GM19324 (cell line): ENCODE results near the gene KATNA1.
"Not testable (repeated sequence)": the region's sequence is repeated elsewhere in the genome, so short reads cannot be mapped to it uniquely, and the experiment has no call there.

Source experiments
- ATAC-seq: cut with Tn5 transposase; IDR thresholded peaks from one replicate; pipeline ENCODE4 v1.9.1; 2021; ENCODE audit warnings: mild to moderate bottlenecking, moderate library complexity; ENCODE audit not compliant: unreplicated experiment, low FRiP score

The KATNA1 gene

DNA sequence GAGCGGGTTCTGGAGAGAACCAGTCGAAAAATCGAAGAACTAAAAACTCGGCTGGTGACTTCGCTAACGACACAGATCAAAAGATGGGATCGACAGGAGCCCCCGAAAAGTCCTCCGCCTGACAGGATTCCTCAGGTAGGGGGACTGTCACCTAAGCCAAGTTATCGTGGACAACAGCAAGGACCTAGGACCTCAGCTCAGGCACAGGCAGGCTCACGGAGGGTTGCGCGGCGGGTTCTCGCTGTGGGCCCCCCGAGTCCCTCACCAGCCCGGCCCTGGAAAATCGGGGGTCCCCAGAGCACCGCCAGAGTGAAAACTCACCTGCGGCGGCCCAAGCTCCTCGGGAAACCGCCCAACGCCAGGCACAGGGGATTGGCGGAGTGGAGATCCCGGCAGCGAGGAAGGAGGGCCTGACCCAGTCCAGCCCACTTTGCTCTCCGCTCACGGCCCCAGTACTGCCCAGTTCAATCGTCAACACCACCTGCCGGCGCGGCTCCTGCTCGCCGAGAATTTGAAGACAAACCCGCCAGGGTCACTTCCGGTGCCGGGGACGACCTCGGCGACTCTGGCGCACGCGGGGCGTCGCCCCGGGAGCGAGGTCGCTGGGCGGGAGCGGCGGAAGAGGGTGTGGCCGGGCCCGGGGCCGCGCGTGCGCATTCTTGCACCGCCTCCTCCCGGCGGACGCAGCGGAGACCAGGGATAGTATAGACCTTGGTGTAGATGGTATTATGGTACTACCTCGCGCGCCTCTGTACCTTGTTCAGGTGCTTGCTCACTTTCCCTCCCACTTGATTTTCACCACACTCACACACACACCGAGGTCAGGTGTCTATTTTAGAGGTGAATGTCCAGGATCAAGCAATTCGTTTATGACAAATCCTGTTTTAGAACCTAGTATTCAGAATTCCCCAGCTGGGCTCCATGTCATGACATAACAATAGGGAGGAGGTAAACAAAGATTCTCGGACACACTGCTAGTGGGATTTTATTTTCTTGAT is at the start of gene KATNA1:
Gene KATNA1 (minus strand): TSS at position 567 of the 998 bp plus-strand sequence. CDS start 10,167 bp downstream, outside the sequence.
- ATAC-seq = peak; percentile 94

DNA sequence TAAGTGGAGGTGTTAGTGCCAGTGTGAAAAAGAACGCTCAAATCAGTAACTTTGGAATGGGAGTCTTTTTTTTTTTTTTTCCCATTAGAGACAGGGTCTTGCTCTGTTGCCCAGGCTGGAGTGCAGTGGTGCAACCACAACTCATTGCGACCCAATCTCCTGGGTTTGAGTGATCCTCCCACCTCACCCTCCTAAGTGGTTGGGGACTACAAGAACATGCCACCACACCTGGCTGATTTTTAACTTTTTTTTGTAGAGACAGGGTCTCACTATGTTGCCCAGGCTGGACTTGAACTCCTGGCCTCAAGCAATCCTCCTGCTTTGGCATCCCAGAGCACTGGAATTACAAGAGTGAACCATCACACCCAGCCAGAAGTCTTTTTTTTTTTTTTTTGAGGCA is 49.7 kb upstream of the KATNA1 start:
- no peak for ATAC-seq

DNA sequence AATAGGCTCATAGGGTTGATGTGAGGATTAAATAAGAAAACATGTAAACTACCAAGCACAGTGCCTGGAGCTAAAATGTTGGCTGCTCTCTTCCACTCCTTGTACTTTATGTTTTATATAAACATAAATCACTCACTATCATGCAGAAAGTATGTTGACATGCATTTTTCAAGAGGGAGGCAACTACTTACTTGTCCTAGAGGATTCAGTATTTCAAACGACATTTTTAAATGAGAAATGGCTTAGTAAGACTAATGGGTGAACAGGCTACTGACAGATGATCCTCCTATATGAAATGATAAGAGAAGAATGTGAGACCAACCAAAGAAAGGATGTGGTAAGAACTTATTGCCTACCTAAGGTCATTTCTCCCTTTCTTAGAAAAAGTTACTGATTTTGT is 48.4 kb upstream of the KATNA1 start:
- no peak for ATAC-seq

DNA sequence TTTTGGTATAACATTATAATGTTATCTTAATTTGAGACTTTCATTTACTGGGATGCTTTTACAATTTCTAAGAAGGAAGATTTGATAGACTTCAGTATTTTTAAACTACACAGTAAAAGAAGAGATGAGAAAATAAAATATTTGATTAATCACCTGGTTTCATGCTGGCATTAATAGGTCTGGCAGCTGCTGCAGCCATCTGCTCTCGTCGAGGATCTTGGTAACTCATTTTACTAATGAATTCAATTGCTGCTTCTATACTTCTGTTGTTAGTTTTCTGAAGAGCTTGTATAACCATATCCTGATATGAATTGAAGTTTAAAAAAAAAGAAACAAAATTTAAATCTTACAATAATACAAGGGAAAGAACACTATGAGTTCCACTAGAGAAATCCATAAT is 46.4 kb upstream of the KATNA1 start:
- no peak for ATAC-seq

DNA sequence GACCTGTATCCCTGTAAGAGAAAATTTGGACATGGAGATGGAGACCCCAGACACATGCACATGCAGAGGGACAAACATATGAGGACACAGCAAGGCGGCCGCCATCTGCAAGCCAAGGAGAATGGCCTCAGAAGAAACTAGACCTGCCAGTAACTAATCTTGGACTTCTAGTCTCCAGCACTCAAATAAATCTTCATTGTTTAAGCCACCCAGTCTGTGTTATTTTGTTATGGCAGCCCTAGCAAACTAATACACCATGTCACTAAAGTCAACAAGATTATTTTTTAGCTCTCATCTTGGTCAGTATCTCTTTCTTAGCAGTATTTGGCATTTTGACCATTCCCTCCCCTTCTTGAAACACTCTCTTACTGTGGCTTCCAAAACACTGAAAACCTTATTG is 42.7 kb upstream of the KATNA1 start:
- ATAC-seq = no peak

DNA sequence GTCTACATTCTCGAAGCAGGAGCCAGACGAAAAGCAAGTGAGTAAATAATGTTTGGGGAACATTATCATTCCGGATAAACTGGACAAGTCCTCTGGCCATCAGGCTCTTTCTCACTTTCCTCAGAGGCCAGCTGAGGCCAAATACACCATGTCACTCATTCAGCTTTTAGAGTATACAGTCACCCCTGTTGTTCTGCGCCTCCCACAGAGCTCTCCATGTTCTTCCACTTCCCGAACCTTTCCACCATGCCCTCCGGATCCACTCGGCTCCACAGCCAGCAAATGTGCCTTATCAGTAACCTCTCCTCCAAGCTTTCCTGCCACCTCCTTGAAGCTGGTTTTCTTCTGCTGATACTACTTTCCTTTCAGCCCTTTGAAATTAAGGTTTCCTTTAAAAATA is 37.7 kb upstream of the KATNA1 start:
- no peak for ATAC-seq

DNA sequence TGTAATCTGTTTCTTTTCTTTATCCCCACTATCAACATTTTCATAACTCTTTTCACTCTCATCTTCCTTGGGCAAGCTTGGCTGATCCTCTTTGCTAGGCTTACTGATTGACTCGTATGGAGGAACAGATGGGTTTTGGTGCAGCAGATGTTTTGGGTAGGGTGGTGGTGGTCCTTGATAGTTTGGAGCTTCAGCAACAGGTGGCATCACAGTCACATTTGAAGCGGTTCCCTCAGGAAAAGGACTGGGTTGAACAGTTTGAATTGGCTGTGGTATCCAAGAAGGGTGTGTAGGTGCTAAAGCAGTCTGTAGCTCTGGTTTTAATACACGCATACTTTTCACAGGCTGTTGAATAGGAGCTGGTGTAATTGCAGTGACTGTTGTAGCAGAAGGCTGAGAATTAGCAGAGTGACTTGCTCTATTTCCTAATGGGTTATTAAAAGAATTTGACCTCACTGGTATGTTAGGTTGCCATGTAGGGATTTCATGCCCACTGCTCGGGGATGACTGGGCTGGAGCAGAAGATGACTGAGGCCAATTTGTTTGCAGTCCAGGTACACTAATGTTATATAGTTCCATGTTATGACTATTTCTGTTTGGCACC is 34.8 kb upstream of the KATNA1 start:
- no peak for ATAC-seq

DNA sequence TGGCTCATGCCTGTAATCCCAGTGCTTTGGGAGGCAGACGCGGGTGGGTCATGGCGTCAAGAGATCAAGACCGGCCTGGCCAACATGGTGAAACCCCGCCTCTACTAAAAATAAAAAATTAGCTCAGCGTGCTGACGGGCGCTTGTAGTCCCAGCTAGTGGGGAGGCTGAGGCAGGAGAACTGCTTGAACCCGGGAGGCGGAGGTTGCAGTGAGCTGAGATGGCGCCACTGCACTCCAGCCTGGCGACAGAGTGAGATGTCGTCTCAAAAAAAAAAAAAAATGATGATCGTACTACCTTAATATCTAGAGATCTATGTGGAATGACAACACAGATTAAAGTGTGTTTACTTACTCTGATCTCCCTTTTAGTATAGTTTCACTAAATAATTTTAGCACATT is 33.3 kb upstream of the KATNA1 start:
- not testable (repeated sequence) for ATAC-seq

DNA sequence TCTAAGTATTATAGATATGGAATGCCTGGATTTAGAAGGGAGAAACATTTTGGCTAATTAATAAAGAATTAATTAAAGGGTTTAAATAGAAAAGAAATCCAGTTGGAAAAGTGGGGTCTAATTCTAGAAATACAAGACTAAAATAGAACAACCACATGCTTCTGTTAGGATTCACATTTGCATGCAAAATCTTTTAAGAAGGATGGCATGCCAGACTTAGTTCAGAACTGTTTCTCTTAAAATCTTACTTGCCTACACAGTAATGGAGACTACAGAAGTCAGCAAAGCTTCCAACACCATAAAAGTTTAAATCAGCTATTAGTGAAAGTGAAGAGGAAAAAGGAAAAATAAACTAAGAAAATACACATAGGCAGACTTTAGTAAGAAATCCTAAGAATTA is 32.7 kb upstream of the KATNA1 start:
- no peak for ATAC-seq

DNA sequence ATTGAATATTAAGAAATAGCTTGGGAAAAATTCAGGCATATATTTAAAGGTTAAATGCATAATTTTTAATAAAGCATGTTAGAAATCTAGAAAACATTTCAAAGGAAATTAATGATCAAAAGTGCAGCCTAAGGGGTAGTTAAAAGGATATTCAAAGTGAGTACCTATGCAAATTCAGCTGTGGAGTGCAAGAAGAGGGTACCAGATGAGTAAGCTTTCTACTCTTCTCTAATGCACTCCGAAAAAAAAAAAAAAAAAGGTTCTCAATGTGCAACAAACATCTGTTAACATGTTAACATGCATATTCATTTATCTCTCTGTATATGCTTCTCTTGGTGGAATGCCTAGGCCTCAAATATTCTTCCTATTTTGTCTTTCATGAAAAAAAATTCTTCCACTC is 32.0 kb upstream of the KATNA1 start:
- ATAC-seq = no peak

DNA sequence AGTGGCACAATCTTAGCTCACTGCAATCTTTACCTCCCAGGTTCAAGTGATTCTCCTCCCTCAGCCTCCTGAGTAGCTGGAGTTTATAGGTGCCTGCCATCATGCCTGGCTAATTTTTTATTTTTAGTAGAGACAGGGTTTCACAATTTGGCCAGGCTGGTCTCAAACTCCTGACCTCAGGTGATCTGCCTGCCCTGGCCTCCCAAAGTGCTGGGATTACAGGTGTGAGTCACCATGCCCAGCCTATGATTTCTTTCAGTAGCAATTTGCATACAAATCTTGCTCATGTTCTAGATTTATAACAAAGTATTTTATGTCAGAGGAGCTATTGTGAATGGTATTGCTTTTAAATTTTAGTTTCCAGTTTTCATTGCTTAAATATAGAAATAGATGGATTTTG is 23.8 kb upstream of the KATNA1 start:
- ATAC-seq = not testable (repeated sequence)

DNA sequence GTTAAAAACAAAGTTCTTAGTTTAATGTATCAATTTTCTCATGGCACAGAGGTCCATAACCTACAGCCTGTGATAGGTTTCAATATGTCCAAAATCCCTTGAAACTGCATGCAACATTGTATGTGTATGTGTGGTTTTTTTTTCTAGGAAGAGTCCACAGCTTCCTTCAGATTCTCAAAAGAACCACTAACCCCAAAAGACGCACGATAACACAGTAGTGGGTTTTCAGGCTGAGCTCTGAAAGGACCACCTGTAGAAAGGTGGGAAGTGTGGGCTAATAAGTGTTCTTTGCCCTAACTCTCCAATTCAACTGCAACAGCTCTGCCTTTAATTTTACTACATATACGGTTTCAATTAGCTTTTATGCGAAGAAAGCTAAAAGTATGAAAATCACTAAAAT is 11.5 kb upstream of the KATNA1 start:
- ATAC-seq = no peak

DNA sequence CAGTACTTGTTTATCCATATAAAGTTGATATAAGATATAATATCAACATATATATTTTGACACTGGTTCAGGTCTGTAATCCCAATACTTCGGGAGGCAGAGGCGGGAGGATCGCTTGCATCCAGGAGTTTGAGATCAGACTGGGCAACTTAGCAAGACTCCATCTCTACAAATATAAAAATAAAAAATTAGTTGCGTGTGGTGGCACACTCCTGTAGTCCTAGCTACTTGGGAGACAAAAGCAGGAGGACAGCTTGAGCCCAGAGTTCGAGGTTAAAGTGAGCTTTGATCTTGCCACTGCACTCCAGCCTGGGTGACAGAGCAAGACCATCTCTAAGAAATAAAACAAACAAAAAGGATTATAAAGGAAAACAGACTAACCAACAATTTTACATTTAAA is 8.9 kb upstream of the KATNA1 start:
- no peak for ATAC-seq

DNA sequence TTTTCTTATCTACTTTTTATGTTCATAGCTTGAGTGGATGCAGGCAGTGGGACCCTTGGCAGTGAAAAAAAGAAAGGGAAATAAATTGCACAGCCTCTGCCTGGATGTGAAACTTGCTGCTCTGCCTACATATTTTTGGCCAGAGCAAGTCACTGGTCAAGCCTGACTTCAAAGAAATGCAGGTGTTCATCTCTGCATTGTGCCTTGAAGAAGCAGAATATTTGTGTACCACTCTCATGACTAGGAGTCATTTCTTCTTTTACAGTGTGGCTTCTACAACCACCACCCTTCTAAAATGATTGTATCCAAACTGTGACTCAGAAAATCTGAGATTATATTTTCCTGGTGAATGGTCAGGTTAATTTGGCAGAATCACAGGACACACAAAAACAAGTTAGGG is 2.5 kb upstream of the KATNA1 start:
- no peak for ATAC-seq

DNA sequence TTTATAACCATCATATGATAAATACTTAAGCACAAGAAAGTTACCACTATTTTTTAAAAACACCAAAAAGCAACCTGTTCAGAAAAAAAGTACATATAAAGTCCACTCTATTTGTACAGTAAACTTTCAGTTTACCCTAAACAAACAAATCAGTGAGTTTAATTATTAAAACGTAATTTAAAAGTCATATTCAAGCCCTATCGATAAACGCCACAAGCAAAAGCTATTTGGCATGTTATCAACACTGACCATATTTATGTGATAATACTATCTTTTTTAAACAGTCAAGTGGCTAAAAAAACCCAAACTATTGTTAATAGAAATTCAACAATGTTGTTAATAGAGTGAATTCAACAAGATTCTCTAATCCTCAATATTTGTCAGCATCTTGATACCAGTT is 1.9 kb downstream of the KATNA1 start:
- no peak for ATAC-seq

DNA sequence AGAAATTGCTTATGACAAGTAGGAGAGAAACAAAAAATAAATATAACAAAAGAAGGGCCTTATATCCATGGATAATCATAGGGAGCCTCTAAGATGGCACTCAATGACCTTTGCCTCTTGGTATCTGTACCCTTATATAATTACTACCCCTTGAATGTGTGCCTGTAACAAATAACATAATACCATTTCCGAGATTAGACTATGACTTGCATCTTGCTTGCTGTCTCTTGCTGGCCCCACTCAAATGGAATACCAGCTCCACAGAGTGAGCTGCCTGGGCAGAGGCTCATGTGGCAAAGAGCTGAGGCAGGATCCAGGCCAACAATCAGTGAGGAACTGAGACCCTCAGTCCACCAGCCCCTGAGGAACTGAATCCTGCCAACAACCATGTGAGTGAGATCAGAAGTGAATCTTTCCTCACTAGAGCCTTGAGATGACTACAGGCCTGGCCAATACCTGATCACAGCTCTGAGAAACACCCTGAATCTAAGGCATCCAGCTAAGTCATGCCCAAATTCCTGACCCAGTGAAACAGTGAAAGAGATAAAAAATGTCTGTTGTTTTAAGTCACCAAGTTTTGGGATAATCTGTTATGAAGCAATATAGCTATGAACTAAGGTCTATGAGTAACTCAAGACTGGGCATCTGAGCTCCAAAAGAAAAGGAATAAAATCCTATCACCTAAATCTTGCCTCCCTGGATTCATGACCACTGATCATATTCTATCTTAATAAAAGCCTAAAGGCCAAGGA is 5.5 kb downstream of the KATNA1 start:
- no peak for ATAC-seq

DNA sequence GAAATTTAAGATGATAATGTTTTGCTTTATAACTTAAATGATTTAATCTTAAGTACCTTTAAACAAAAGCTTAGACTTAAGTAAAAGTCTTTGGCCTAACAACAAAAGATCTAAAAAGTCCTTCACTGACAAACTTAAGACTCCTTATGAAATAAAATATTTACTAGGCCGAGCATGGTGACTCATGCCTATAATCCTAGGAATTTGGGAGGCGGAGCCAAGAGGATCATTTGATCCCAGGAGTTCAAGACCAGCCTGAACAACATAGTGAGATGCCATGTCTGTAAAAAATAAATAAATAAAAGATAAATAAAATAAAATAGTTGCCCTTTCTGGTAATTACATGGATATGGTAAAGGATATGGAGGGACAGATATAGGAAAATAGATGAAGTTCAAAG is 12.4 kb downstream of the KATNA1 start:
- no peak for ATAC-seq

DNA sequence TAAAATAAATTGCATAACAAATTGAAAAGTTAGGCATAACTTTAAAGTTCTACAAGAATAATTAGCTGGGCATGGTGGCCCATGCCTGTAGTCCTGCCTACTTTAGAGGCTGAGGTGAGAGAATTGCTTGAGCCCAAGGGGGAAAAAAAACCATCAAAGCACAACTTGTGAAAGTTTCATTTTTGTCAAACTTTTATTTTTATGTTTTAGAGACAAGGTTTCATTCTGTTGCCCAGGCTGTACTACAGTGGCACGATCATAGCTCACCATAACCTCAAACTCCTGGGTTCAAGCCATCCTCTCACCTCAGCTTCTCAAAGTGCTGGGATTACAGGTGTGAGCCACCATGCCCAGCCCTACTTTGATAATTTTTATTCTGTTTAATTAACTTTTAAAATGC is 14.2 kb downstream of the KATNA1 start:
- no peak for ATAC-seq

DNA sequence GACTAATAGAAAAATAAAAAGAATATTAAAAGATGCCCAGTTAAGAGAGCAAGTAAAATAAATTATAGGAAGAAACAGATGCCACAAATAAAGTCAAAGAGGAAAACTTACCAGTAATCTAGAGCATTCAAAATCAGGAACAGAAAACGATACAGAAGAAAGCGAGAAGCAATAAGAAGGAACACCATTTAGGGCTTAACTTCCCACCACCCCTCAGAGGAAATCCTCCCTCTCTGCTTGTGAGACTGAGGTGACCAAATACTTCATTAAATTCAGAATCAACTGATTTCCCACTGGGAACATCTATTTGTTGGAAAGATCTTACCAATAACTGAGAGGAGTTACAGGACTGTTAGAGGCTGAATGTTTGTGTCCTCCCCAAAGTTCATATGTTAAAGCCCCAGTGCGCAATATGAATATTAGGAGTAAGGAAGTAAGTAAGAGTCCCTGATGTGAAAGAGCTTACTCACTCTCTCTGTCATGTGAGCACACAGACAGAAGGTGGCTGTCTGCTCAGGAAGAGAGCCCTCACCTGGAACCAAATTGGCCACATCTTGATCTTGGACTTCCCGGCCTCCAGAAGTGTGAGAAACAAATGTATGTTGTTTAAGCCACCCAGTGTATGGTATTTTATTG is 19.5 kb downstream of the KATNA1 start:
- ATAC-seq = no peak

DNA sequence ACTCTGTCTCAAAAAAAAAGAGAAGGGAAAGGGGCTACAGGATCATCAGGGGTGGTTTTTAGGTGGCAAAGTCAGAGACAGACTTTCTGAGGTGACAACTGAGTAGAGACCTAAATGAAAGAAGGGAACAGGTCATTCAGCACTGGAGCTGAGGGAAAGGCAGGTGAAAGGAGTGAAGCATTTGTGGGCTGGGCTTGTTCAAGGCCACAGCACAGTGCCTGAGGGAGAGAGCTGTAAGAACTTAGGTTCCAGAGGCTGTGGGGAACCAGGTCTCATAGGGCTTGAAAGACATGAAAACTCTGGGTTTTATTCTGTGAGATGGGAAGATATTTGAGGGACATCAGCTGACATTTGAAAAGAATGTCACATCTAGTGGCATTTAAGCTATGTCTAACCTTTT is 20.8 kb downstream of the KATNA1 start:
- ATAC-seq = no peak

DNA sequence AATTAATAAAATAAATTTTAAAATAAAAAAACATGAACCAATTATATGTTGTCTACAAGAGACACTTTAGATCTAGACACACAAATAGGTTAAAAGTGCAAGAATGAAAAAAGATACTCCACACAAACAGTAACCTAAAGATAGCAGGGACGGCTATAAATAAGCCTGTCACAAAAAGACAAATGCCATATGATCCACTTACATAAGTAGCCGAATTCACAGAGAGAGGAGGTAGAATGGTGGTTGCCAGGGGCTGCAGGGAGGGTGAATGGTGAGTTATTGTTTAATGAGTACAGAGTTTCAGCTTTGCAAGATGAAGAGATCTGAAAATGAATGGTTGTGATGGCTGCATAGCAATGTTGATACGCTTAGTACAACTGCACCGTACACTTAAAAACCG is 32.7 kb downstream of the KATNA1 start:
- no peak for ATAC-seq
